K562 (cell line): ENCODE results near the gene LARP6. TPM values are rescaled to one million over a fixed set of nuclear protein-coding genes. Genes with fewer than 3 reads are reported as not detected.

Source experiments
- ATAC-seq: fragments of 200-7000 bp; cut with Tn5 transposase; 3 replicates; pipeline ENCODE4 v1.9.1; 2020; ENCODE audit warnings: moderate library complexity
- BruUV-seq: library from RNA; stranded (reverse); fragments of 400-500 nt; replicated peaks from 2 replicates; lab custom pipeline; 2021; lab: Mats Ljungman, UMichigan
- CTCF ChIA-PET: fragments of 300-600 bp; formaldehyde crosslinking; extraction: SDS; loops from one replicate; lab custom pipeline; 2021; ENCODE audit warnings: low intra/inter-chr PET ratio; lab: Yijun Ruan, JAX
- POLR2A ChIA-PET: fragments of 300-600, 350-650 bp; sonication (Branson Sonifier 250); formaldehyde crosslinking; extraction: SDS; loops from one replicate; lab custom pipeline; 2021; ENCODE audit warnings: antibody characterized with exemption, inconsistent platforms; lab: Yijun Ruan, JAX
- DNase-seq, 4 experiments: peaks; one replicate each; pipeline versions ENCODE4 v3.0.0 to v3.0.0-alpha.2; 2011 to 2018; ENCODE audit warnings: low spot score in 3 of 4, mixed read lengths in 3 of 4; ENCODE audit errors: extremely low read depth in 1 of 4
- FAIRE-seq: peaks from 2 replicates; lab custom pipeline; 2011; peaks lifted over from hg19 to GRCh38; lab: Jason Lieb, UNC
- H2AFZ ChIP-seq: 2 replicates; pipeline ENCODE4 v1.6.0; 2011; ENCODE audit warnings: low read depth, low read length, control low read depth, inconsistent platforms
- H3K27ac ChIP-seq: fragments of 200-600 bp; 3 replicates; pipeline ENCODE4 v1.8.0; 2011; ENCODE audit warnings: low read depth, mild to moderate bottlenecking, control low read depth, inconsistent platforms, low read length, moderate library complexity, mixed read lengths; ENCODE audit errors: extremely low read depth
- H3K27me3 ChIP-seq, 2 experiments: fragments of 300-600 bp in 1 of 2; 2 replicates in 1 of 2; 3 replicates in 1 of 2; pipeline versions ENCODE4 v1.6.0 to v1.8.0; 2011; ENCODE audit warnings: inconsistent platforms in 2 of 2, low read length in 2 of 2, mild to moderate bottlenecking in 1 of 2, mixed read lengths in 1 of 2, moderate library complexity in 1 of 2; ENCODE audit not compliant: control insufficient read depth in 2 of 2, insufficient read depth in 2 of 2
- H3K36me3 ChIP-seq: fragments of 300-600 bp; 3 replicates; pipeline ENCODE4 v1.8.0; 2011; ENCODE audit warnings: mild to moderate bottlenecking, low read length, inconsistent platforms; ENCODE audit not compliant: control insufficient read depth, insufficient read depth
- H3K4me1 ChIP-seq, 2 experiments: fragments of 200-600 bp in 1 of 2; replicated peaks in 1 of 2; 2 replicates in 1 of 2; 3 replicates in 1 of 2; pipeline versions ENCODE4 v1.5.1 to v1.8.0; 2011; ENCODE audit warnings: inconsistent platforms in 2 of 2, low read length in 2 of 2, mild to moderate bottlenecking in 1 of 2, mixed read lengths in 1 of 2, moderate library complexity in 1 of 2; ENCODE audit not compliant: control insufficient read depth in 2 of 2, insufficient read depth in 2 of 2
- H3K4me2 ChIP-seq: 2 replicates; pipeline ENCODE4 v1.6.1; 2011; ENCODE audit warnings: low read length, control low read depth, inconsistent platforms, mixed read lengths; ENCODE audit not compliant: insufficient read depth
- H3K4me3 ChIP-seq: fragments of 200-600 bp; sonication (generic), shearing (Covaris generic); 2 replicates; pipeline ENCODE4 v1.5.1; 2016; ENCODE audit warnings: control low read depth, inconsistent platforms
- H3K79me2 ChIP-seq: fragments of 200-600 bp; 3 replicates; pipeline ENCODE4 v1.8.0; 2011; ENCODE audit warnings: low read length, inconsistent platforms; ENCODE audit not compliant: control insufficient read depth, insufficient read depth
- H3K9ac ChIP-seq, 2 experiments: 2 replicates each; pipeline versions ENCODE4 v1.6.0 to v1.6.1; 2011; ENCODE audit warnings: low read depth in 2 of 2, low read length in 2 of 2, control low read depth in 1 of 2, inconsistent platforms in 1 of 2, mild to moderate bottlenecking in 1 of 2, mixed read lengths in 1 of 2; ENCODE audit not compliant: insufficient read depth in 1 of 2
- H3K9me1 ChIP-seq: one replicate; pipeline ENCODE4 v1.6.0; 2011; ENCODE audit warnings: inconsistent platforms, mild to moderate bottlenecking, low read length, moderate library complexity; ENCODE audit not compliant: control insufficient read depth, insufficient read depth
- H3K9me3 ChIP-seq: replicated peaks from 2 replicates; pipeline ENCODE4 v1.5.1; 2011; ENCODE audit warnings: low read depth, low read length, inconsistent platforms; ENCODE audit not compliant: control insufficient read depth, insufficient read depth
- H4K20me1 ChIP-seq: replicated peaks from 2 replicates; pipeline ENCODE4 v1.6.1; 2011; ENCODE audit warnings: low read length, inconsistent platforms, mixed read lengths; ENCODE audit not compliant: control insufficient read depth, insufficient read depth
- GATAD2B ChIP-seq: fragments of 450-650 bp; IDR thresholded peaks from 2 replicates; pipeline ENCODE4 v1.6.1; 2017; ENCODE audit warnings: mild to moderate bottlenecking, borderline replicate concordance
- ILF3 ChIP-seq: fragments of 450-650 bp; IDR thresholded peaks from 2 replicates; pipeline ENCODE4 v1.6.1; 2018; ENCODE audit warnings: antibody characterized with exemption, mild to moderate bottlenecking, moderate library complexity, borderline replicate concordance
- SMAD4 ChIP-seq: fragments of 250-450 bp; sonication (Bioruptor Pico); conservative IDR thresholded peaks from 2 replicates; pipeline ENCODE4 v1.8.0; 2021; ENCODE audit warnings: inconsistent platforms, mild to moderate bottlenecking, moderate library complexity
- SRSF9 ChIP-seq: fragments of 200-400 bp; formaldehyde crosslinking; IDR thresholded peaks from 2 replicates; pipeline ENCODE4 v1.6.1; 2017; ENCODE audit warnings: low read depth, low read length, borderline replicate concordance
- ZNF146 ChIP-seq: IDR thresholded peaks from one replicate; pipeline ENCODE4 v1.6.1; 2018; ENCODE audit warnings: missing compliant biosample characterization; ENCODE audit not compliant: unreplicated experiment
- ZNF174 ChIP-seq: fragments of 250-450 bp; sonication (Bioruptor Pico); IDR thresholded peaks from 2 replicates; pipeline ENCODE4 v1.4.0; 2020; ENCODE audit warnings: mild to moderate bottlenecking
- ZNF695 ChIP-seq: fragments of 450-650 bp; formaldehyde crosslinking; IDR thresholded peaks from 2 replicates; pipeline ENCODE4 v1.4.0; 2020; ENCODE audit warnings: mild to moderate bottlenecking, moderate library complexity
- ZNF766 ChIP-seq: fragments of 200-800 bp; sonication (Bioruptor generic); conservative IDR thresholded peaks from 2 replicates; pipeline ENCODE4 v1.6.1; 2016; ENCODE audit warnings: missing genetic modification characterization, missing compliant biosample characterization
- ZNF780A ChIP-seq: fragments of 250-450 bp; sonication (Bioruptor Pico); IDR thresholded peaks from 2 replicates; pipeline ENCODE4 v1.5.0; 2021; ENCODE audit warnings: mild to moderate bottlenecking
- WGBS: fragments of 100-300 bp; shearing (Covaris generic); methylation state at CpG from one replicate; pipeline ENCODE4 v1.1.6; 2016; ENCODE audit warnings: low coverage, mixed read lengths; ENCODE audit not compliant: insufficient coverage; ENCODE audit errors: missing lambda C conversion rate; 5-methylcytosine and 5-hydroxymethylcytosine counted together
- in situ Hi-C: fragments of 300-500 bp; cut with MboI; formaldehyde crosslinking; loops from 4 replicates; pipeline ENCODE4 v1.15.0; 2018; ENCODE audit warnings: inconsistent platforms, mixed read lengths
- intact Hi-C: fragments of 100-400 bp; cut with micrococcal nuclease; formaldehyde crosslinking; loops from 2 replicates; pipeline ENCODE4 v1.14.2; 2022
- polyA plus RNA-seq, 8 experiments: library from polyadenylated mRNA; depleted of rRNA in 4 of 8; stranded (reverse) in 5 of 8; unstranded in 3 of 8; fragments of >200 nt; fragmentation: Nextera tagmentation in 2 of 8; fragmentation: Illumina TruSeq in 1 of 8; extraction: Ambion mirVana in 2 of 8; extraction: Trizol in 1 of 8; gene quantifications; 2 replicates each; pipeline versions ENCODE4 v1.2.1 to v1.2.3, GENCODE V29; 2011 to 2014; ENCODE audit warnings: inconsistent platforms in 1 of 8, missing spikeins in 1 of 8
- total RNA-seq, 7 experiments: library from RNA; depleted of rRNA in 6 of 7; stranded (reverse); fragments of >200 nt in 6 of 7; fragmentation: Illumina TruSeq in 2 of 7; extraction: Trizol in 2 of 7; gene quantifications; 2 replicates each; pipeline versions ENCODE4 v1.2.1 to v1.2.3, GENCODE V29; 2011 to 2021; ENCODE audit warnings: low replicate concordance in 1 of 7
- TF ChIP-seq, protein P1 (sequence below): conservative IDR thresholded peaks from 2 replicates; pipeline ENCODE4 v1.6.1; 2011; ENCODE audit warnings: low read depth, mild to moderate bottlenecking, low read length; ENCODE audit not compliant: control insufficient read depth
- TF ChIP-seq, protein P2 (sequence below): fragments of 250-450 bp; sonication (Bioruptor Pico); IDR thresholded peaks from 2 replicates; pipeline ENCODE4 v1.5.0; 2020; ENCODE audit warnings: mild to moderate bottlenecking

Gene LARP6
- total and polyA plus RNA-seq, 9 of the 15 experiments (the other 6 are each of a cell fraction or from before 2014, with no cell fraction given) = not detected

GRCh38 chr15:70837476-70837875 lies 16.5 kb downstream of the LARP6 start:
- in situ Hi-C loops (no loop called here), intact Hi-C loops (no loop called here)
- no peaks in the 10 kb centered on the region; the same call in 1 of the 2 replicates for H4K20me1 ChIP-seq
- no peak overlapping the region for H2AFZ ChIP-seq
- no peak for TF ChIP-seq SRSF9
- TF ChIP-seq, protein P1, sequence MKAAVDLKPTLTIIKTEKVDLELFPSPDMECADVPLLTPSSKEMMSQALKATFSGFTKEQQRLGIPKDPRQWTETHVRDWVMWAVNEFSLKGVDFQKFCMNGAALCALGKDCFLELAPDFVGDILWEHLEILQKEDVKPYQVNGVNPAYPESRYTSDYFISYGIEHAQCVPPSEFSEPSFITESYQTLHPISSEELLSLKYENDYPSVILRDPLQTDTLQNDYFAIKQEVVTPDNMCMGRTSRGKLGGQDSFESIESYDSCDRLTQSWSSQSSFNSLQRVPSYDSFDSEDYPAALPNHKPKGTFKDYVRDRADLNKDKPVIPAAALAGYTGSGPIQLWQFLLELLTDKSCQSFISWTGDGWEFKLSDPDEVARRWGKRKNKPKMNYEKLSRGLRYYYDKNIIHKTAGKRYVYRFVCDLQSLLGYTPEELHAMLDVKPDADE = no peak
- TF ChIP-seq ILF3 = no peak
- TF ChIP-seq ZNF146 (CRISPR knock-in tag) = no peak
- TF ChIP-seq ZNF780A = no peak
- TF ChIP-seq ZNF695 (CRISPR knock-in tag) = no peak
- TF ChIP-seq ZNF174 (CRISPR knock-in tag) = no peak
- no peak for TF ChIP-seq SMAD4 (CRISPR knock-in tag)
- TF ChIP-seq, protein P2, sequence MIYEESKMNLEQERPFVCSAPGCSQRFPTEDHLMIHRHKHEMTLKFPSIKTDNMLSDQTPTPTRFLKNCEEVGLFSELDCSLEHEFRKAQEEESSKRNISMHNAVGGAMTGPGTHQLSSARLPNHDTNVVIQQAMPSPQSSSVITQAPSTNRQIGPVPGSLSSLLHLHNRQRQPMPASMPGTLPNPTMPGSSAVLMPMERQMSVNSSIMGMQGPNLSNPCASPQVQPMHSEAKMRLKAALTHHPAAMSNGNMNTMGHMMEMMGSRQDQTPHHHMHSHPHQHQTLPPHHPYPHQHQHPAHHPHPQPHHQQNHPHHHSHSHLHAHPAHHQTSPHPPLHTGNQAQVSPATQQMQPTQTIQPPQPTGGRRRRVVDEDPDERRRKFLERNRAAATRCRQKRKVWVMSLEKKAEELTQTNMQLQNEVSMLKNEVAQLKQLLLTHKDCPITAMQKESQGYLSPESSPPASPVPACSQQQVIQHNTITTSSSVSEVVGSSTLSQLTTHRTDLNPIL (CRISPR knock-in tag) = no peak
- no peak for TF ChIP-seq GATAD2B
- TF ChIP-seq ZNF766 (CRISPR knock-in tag) = no peak
- ATAC-seq (no peak), FAIRE-seq (no peak), DNase-seq (no peak)
- H3K4me2 ChIP-seq = no peak overlapping the region
- H3K4me3 ChIP-seq = no peak overlapping the region
- H3K9ac ChIP-seq = no peak overlapping the region
- CTCF ChIA-PET = no interaction called here
- H3K36me3 ChIP-seq = no peaks in the 10 kb centered on the region
- no peaks in the 10 kb centered on the region for H3K4me1 ChIP-seq
- H3K27me3 ChIP-seq = peaks cover 0 to 12% of the 10 kb centered on the region in 2 experiments; a peak in 2 of 5 replicates
- POLR2A ChIA-PET = no interaction called here
- H3K9me3 ChIP-seq = no peaks in the 10 kb centered on the region
- BruUV-seq = no TSS peak
- 0% methylated on average over 2 of the region's 2 CpGs for WGBS
- no peak overlapping the region for H3K27ac ChIP-seq
- H3K9me1 ChIP-seq = no peaks in the 10 kb centered on the region
- H3K79me2 ChIP-seq = no peaks in the 10 kb centered on the region
